ENCODE measurements around the gene EIPR1. TPM values are rescaled to one million over a fixed set of nuclear protein-coding genes. Genes with fewer than 3 reads are reported as not detected.

EIPR1 gene
- total RNA-seq, 1 donor from 2014 or later = 27.8 TPM

- no peak overlapping the region for H3K4me2 ChIP-seq (ENCODE audit: low read length)
- H3K27ac Mint-ChIP-seq (ENCODE audit: unreplicated experiment) = no peak overlapping the region
- TF ChIP-seq EZH2 (IDR thresholded peaks at IDR 0.05; ENCODE audit: insufficient read depth, low read length) (no peak), CTCF (IDR thresholded peaks at IDR 0.05; ENCODE audit: insufficient read depth, low read depth, low read length) (no peak)
- no peak overlapping the region for H2AFZ ChIP-seq (ENCODE audit: low read depth, low read length)
- H3K36me3 ChIP-seq (ENCODE audit: insufficient read depth, low read length) = peaks cover 8% of the 10 kb centered on the region
- H3K27me3 Mint-ChIP-seq (ENCODE audit: low read depth, unreplicated experiment) = no peaks in the 10 kb centered on the region
- no peaks in the 10 kb centered on the region for H3K4me1 Mint-ChIP-seq (ENCODE audit: low read depth, unreplicated experiment)
- no peaks in the 10 kb centered on the region for H3K9me3 ChIP-seq (ENCODE audit: insufficient read depth, low read depth, low read length)
- H3K27me3 ChIP-seq (ENCODE audit: insufficient read depth, low read length) = no peaks in the 10 kb centered on the region
- no peaks in the 10 kb centered on the region for H4K20me1 ChIP-seq (ENCODE audit: insufficient read depth, low read length)
- H3K9me3 Mint-ChIP-seq (ENCODE audit: unreplicated experiment) = peaks cover 2% of the 10 kb centered on the region
- DNase-seq (ENCODE audit: low read depth) (no peak), FAIRE-seq (no peak)
- no peak overlapping the region for H3K9ac ChIP-seq (ENCODE audit: low read length)
- no peak overlapping the region for H3K4me3 Mint-ChIP-seq (ENCODE audit: unreplicated experiment)
- H3K4me3 ChIP-seq (ENCODE audit: insufficient read depth, low read depth, low read length) = no peak overlapping the region
- no peak overlapping the region for H3K27ac ChIP-seq (ENCODE audit: low read depth, low read length)
- no peaks in the 10 kb centered on the region for H3K79me2 ChIP-seq (ENCODE audit: insufficient read depth, low read length)
- H3K36me3 Mint-ChIP-seq (ENCODE audit: low read depth, unreplicated experiment) = peaks cover 26% of the 10 kb centered on the region
- H3K4me1 ChIP-seq (ENCODE audit: insufficient read depth, low read length) = no peaks in the 10 kb centered on the region
Observed at GRCh38 chr2:3189076-3189591, 188.5 kb downstream of the EIPR1 start.

GRCh38 chr2:3188405-3188946 is 189.1 kb downstream of the EIPR1 start:
- H3K27me3 ChIP-seq (ENCODE audit: insufficient read depth, low read length) = no peaks in the 10 kb centered on the region
- no peak overlapping the region for H3K4me3 ChIP-seq (ENCODE audit: insufficient read depth, low read depth, low read length)
- H3K27ac ChIP-seq (ENCODE audit: low read depth, low read length) = no peak overlapping the region
- H3K36me3 ChIP-seq (ENCODE audit: insufficient read depth, low read length) = peaks cover 8% of the 10 kb centered on the region
- H2AFZ ChIP-seq (ENCODE audit: low read depth, low read length) = no peak overlapping the region
- no peak overlapping the region for H3K9ac ChIP-seq (ENCODE audit: low read length)
- no peak overlapping the region for H3K27ac Mint-ChIP-seq (ENCODE audit: unreplicated experiment)
- no peaks in the 10 kb centered on the region for H3K79me2 ChIP-seq (ENCODE audit: insufficient read depth, low read length)
- no peak overlapping the region for H3K4me3 Mint-ChIP-seq (ENCODE audit: unreplicated experiment)
- peaks cover 29% of the 10 kb centered on the region for H3K36me3 Mint-ChIP-seq (ENCODE audit: low read depth, unreplicated experiment)
- FAIRE-seq = no peak
- H3K27me3 Mint-ChIP-seq (ENCODE audit: low read depth, unreplicated experiment) = no peaks in the 10 kb centered on the region
- H3K9me3 ChIP-seq (ENCODE audit: insufficient read depth, low read depth, low read length) = no peaks in the 10 kb centered on the region
- no peaks in the 10 kb centered on the region for H3K4me1 ChIP-seq (ENCODE audit: insufficient read depth, low read length)
- peaks cover 2% of the 10 kb centered on the region for H3K9me3 Mint-ChIP-seq (ENCODE audit: unreplicated experiment)
- DNase-seq (ENCODE audit: low read depth) = no peak
- no peaks in the 10 kb centered on the region for H3K4me1 Mint-ChIP-seq (ENCODE audit: low read depth, unreplicated experiment)
- TF ChIP-seq EZH2 (IDR thresholded peaks at IDR 0.05; ENCODE audit: insufficient read depth, low read length) = no peak
- no peak for TF ChIP-seq CTCF (IDR thresholded peaks at IDR 0.05; ENCODE audit: insufficient read depth, low read depth, low read length)
- no peaks in the 10 kb centered on the region for H4K20me1 ChIP-seq (ENCODE audit: insufficient read depth, low read length)
- H3K4me2 ChIP-seq (ENCODE audit: low read length) = no peak overlapping the region

- no peak overlapping the region for H3K27ac ChIP-seq (ENCODE audit: low read depth, low read length)
- no peaks in the 10 kb centered on the region for H3K9me3 ChIP-seq (ENCODE audit: insufficient read depth, low read depth, low read length)
- FAIRE-seq = no peak
- peaks cover 3% of the 10 kb centered on the region for H3K36me3 ChIP-seq (ENCODE audit: insufficient read depth, low read length)
- no peak for TF ChIP-seq EZH2 (IDR thresholded peaks at IDR 0.05; ENCODE audit: insufficient read depth, low read length)
- no peak for TF ChIP-seq CTCF (IDR thresholded peaks at IDR 0.05; ENCODE audit: insufficient read depth, low read depth, low read length)
- Mint-ChIP-seq H3K36me3 (ENCODE audit: low read depth, unreplicated experiment) (peaks cover 26% of the 10 kb centered on the region), H3K27me3 (ENCODE audit: low read depth, unreplicated experiment) (no peaks in the 10 kb centered on the region), H3K9me3 (ENCODE audit: unreplicated experiment) (peaks cover 2% of the 10 kb centered on the region), H3K4me3 (ENCODE audit: unreplicated experiment) (no peak overlapping the region), H3K27ac (ENCODE audit: unreplicated experiment) (no peak overlapping the region), H3K4me1 (ENCODE audit: low read depth, unreplicated experiment) (no peaks in the 10 kb centered on the region)
- H3K79me2 ChIP-seq (ENCODE audit: insufficient read depth, low read length) = no peaks in the 10 kb centered on the region
- H3K4me2 ChIP-seq (ENCODE audit: low read length) = no peak overlapping the region
- DNase-seq (ENCODE audit: low read depth) = no peak
- no peak overlapping the region for H3K4me3 ChIP-seq (ENCODE audit: insufficient read depth, low read depth, low read length)
- H3K4me1 ChIP-seq (ENCODE audit: insufficient read depth, low read length) = no peaks in the 10 kb centered on the region
- no peak overlapping the region for H3K9ac ChIP-seq (ENCODE audit: low read length)
- no peaks in the 10 kb centered on the region for H4K20me1 ChIP-seq (ENCODE audit: insufficient read depth, low read length)
- H2AFZ ChIP-seq (ENCODE audit: low read depth, low read length) = no peak overlapping the region
- no peaks in the 10 kb centered on the region for H3K27me3 ChIP-seq (ENCODE audit: insufficient read depth, low read length)
Observed at GRCh38 chr2:3187467-3187866, 190.2 kb downstream of the EIPR1 start.
